DND-41 (cell line): ENCODE measurements around the gene PUSL1.

Experiments used
- ATAC-seq: fragments of 200-7000 bp; cut with Tn5 transposase; 3 replicates; pipeline ENCODE4 v1.9.1; 2021; ENCODE audit warnings: low read depth; ENCODE audit not compliant: insufficient read depth
- DNase-seq: peaks from one replicate; pipeline ENCODE4 v3.0.0-alpha.2; 2020
- H2AFZ ChIP-seq: 2 replicates; pipeline ENCODE4 v1.6.0; 2012; ENCODE audit warnings: low read depth, low read length
- H3K27ac ChIP-seq: 2 replicates; pipeline ENCODE4 v1.5.1; 2012; ENCODE audit warnings: low read length, inconsistent platforms
- H3K27me3 ChIP-seq: fragments of 200-600 bp; sonication (generic); 2 replicates; pipeline ENCODE4 v1.6.0; 2012; ENCODE audit warnings: low read length, mild to moderate bottlenecking, inconsistent platforms; ENCODE audit not compliant: insufficient read depth, poor library complexity
- H3K36me3 ChIP-seq: 2 replicates; pipeline ENCODE4 v1.5.1; 2012; ENCODE audit warnings: low read length, inconsistent platforms; ENCODE audit not compliant: insufficient read depth
- H3K4me1 ChIP-seq: 2 replicates; pipeline ENCODE4 v1.5.1; 2012; ENCODE audit warnings: mild to moderate bottlenecking, low read length; ENCODE audit not compliant: insufficient read depth
- H3K4me2 ChIP-seq: 2 replicates; pipeline ENCODE4 v1.6.0; 2012; ENCODE audit warnings: mild to moderate bottlenecking, moderate library complexity, low read length, inconsistent platforms; ENCODE audit not compliant: insufficient read depth
- H3K4me3 ChIP-seq, 2 experiments: fragments of 200-600 bp in 1 of 2; shearing (Covaris generic) in 1 of 2; 2 replicates each; pipeline ENCODE4 v1.5.1; 2012 to 2016; ENCODE audit warnings: inconsistent platforms in 2 of 2, low read length in 2 of 2, mild to moderate bottlenecking in 2 of 2, low read depth in 1 of 2, moderate library complexity in 1 of 2
- H3K79me2 ChIP-seq: 2 replicates; pipeline ENCODE4 v1.6.0; 2012; ENCODE audit warnings: low read length, inconsistent platforms; ENCODE audit not compliant: insufficient read depth
- H3K9ac ChIP-seq: 2 replicates; pipeline ENCODE4 v1.6.0; 2012; ENCODE audit warnings: low read depth, mild to moderate bottlenecking, inconsistent platforms, low read length, moderate library complexity
- H3K9me3 ChIP-seq: 2 replicates; pipeline ENCODE4 v1.5.1; 2012; ENCODE audit warnings: low read length, moderate library complexity, mild to moderate bottlenecking, inconsistent platforms; ENCODE audit not compliant: insufficient read depth, severe bottlenecking
- H4K20me1 ChIP-seq: 2 replicates; pipeline ENCODE4 v1.6.0; 2012; ENCODE audit warnings: low read length; ENCODE audit not compliant: insufficient read depth
- EZH2 ChIP-seq: IDR thresholded peaks from 3 replicates; pipeline ENCODE4 v1.6.1; 2012; ENCODE audit warnings: borderline replicate concordance, low read depth, mild to moderate bottlenecking, moderate library complexity, low read length, inconsistent platforms; ENCODE audit not compliant: severe bottlenecking
- TF ChIP-seq, protein P1 (sequence below): IDR thresholded peaks from 2 replicates; pipeline ENCODE4 v1.5.1; 2012; ENCODE audit warnings: borderline replicate concordance, low read length, moderate library complexity, mild to moderate bottlenecking; ENCODE audit not compliant: poor library complexity, severe bottlenecking; ENCODE audit errors: extremely low read depth

Gene PUSL1

DNA sequence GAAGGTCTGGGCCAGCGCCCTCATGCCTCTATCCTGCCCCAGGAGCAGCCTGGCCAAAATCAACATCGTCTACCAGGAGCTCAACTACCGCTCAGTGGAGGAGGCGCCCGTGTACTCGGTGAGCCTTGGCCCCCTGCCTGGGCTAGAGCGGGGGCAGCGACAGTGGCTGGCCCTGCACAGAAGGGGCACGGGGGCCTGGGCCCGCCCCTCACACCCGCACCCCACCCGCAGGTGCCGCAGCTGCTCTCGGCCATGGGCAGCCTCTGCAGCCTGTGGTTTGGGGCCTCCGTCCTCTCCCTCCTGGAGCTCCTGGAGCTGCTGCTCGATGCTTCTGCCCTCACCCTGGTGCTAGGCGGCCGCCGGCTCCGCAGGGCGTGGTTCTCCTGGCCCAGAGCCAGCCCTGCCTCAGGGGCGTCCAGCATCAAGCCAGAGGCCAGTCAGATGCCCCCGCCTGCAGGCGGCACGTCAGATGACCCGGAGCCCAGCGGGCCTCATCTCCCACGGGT, 17.3 kb upstream of the PUSL1 start:
- TF ChIP-seq, protein P1, sequence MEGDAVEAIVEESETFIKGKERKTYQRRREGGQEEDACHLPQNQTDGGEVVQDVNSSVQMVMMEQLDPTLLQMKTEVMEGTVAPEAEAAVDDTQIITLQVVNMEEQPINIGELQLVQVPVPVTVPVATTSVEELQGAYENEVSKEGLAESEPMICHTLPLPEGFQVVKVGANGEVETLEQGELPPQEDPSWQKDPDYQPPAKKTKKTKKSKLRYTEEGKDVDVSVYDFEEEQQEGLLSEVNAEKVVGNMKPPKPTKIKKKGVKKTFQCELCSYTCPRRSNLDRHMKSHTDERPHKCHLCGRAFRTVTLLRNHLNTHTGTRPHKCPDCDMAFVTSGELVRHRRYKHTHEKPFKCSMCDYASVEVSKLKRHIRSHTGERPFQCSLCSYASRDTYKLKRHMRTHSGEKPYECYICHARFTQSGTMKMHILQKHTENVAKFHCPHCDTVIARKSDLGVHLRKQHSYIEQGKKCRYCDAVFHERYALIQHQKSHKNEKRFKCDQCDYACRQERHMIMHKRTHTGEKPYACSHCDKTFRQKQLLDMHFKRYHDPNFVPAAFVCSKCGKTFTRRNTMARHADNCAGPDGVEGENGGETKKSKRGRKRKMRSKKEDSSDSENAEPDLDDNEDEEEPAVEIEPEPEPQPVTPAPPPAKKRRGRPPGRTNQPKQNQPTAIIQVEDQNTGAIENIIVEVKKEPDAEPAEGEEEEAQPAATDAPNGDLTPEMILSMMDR: no peak
- TF ChIP-seq EZH2: no peak
- H3K4me2 ChIP-seq: no peak overlapping the region

DNA sequence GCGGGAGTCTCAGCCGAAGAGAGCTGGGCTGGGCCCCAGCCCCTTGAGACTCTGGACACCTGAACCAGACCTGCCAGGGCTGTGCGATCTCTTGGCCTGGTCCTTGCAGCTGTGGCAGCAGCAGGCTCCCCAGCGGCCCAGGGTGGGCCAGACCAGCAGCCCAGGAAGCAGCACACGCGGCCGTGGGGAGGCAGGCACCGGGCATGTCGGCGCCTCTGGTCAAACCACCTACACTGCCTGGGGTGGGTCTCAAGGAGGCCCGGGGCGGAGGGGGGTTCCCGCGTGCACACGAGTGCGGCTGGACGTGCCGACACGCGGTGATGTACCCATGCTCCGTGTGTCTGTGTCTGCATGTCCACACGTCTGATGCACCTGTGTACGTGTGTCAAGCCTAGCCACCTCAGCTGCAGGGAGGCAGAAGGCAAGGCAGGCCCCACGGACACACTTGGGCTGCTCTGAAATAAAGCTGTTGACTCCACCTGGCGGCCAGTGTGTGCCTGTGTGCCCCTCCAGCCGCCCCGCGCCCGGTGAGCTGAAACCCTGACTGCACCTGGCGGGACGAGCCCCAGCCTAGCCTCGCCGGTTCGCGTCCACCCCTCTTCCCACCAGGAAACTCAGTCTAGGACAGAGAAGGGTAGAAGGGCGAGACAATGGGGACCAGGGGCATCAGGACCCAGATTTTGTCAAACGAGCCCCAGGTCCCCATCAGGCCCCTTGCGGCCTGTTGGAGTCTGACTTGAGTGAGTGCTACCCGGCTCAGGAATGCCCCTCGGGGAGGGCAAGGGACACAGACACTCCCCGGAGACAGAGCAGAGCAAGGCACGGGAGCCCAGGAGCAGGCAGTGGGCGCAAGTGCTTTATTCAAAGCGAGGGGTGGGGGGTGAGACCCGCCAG, 16.6 kb upstream of the PUSL1 start:
- peaks cover 6% of the 10 kb centered on the region for H4K20me1 ChIP-seq
- ATAC-seq (peak; percentile 68), DNase-seq (peak; percentile 47)
- H3K27me3 ChIP-seq: no peaks in the 10 kb centered on the region
- no peak overlapping the region for H3K27ac ChIP-seq
- no peak overlapping the region for H3K4me3 ChIP-seq
- TF ChIP-seq, protein P1: peak; percentile 47
- TF ChIP-seq EZH2: no peak
- H3K4me1 ChIP-seq: no peaks in the 10 kb centered on the region
- no peak overlapping the region for H2AFZ ChIP-seq
- no peaks in the 10 kb centered on the region for H3K9me3 ChIP-seq
- no peak overlapping the region for H3K9ac ChIP-seq
- no peak overlapping the region for H3K4me2 ChIP-seq
- no peaks in the 10 kb centered on the region for H3K79me2 ChIP-seq
- peaks cover 6% of the 10 kb centered on the region; the same call in 1 of the 2 replicates for H3K36me3 ChIP-seq

More for the DNA sequence above, 17.3 kb upstream of the PUSL1 start:
- Histone ChIP-seq H3K9ac (no peak overlapping the region), H3K36me3 (peaks cover 3% of the 10 kb centered on the region; the same call in 1 of the 2 replicates), H3K4me3 (no peak overlapping the region), H2AFZ (no peak overlapping the region), H4K20me1 (peaks cover 4% of the 10 kb centered on the region; the same call in 1 of the 2 replicates), H3K27me3 (no peaks in the 10 kb centered on the region), H3K4me1 (no peaks in the 10 kb centered on the region), H3K79me2 (no peaks in the 10 kb centered on the region), H3K9me3 (no peaks in the 10 kb centered on the region), H3K27ac (no peak overlapping the region)
- DNase-seq (no peak), ATAC-seq (no peak)

DNA sequence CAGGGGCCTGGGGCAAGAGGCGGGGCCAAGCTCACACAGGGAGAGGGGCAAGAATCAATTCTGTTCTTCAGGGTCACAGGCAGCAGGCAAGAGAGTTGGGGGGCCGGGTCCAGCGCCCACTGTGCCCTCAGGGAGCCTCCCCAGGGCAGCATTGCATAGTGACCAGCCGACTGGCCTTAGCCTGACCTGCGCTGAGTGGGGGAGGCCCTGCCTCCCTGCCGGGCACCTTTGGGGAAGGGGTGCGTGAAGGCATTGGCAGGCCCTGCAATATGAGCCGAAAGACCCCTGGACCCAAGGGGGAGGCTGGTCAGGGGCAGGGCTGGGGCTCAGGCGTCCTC, 16.0 kb upstream of the PUSL1 start:
- H3K9ac ChIP-seq: no peak overlapping the region
- H3K27me3 ChIP-seq: no peaks in the 10 kb centered on the region
- ATAC-seq (peak; percentile 8; the same call in 1 of the 3 replicates), DNase-seq (no peak)
- no peaks in the 10 kb centered on the region for H3K9me3 ChIP-seq
- no peak for TF ChIP-seq EZH2
- H3K79me2 ChIP-seq: no peaks in the 10 kb centered on the region
- H4K20me1 ChIP-seq: peaks cover 8% of the 10 kb centered on the region
- H3K27ac ChIP-seq: no peak overlapping the region
- no peak overlapping the region for H3K4me3 ChIP-seq
- no peak overlapping the region for H2AFZ ChIP-seq
- H3K4me1 ChIP-seq: no peaks in the 10 kb centered on the region
- H3K36me3 ChIP-seq: peaks cover 8% of the 10 kb centered on the region; the same call in 1 of the 2 replicates
- H3K4me2 ChIP-seq: no peak overlapping the region

DNA sequence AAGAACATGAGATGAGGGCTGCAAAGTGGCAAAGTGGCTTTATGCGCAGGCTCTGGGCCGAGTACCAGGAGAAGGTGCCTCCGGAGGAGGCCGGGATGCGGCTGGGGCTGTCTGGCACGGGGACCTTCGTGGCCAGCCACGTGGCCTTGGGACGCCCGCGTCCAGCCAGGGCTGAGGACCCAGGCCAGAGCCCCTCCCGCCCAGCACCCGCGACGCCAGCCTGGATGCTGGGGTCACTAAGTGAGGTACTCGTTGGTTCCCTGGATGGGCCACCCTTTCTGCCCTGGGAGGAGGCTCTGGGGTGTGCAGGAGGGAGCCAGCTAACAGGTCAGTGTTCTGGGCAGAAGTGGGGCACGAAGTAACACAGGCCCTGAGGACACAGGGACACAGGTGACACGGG, 15.5 kb upstream of the PUSL1 start:
- TF ChIP-seq, protein P1: no peak
- TF ChIP-seq EZH2: no peak
- H4K20me1 ChIP-seq: peaks cover 11% of the 10 kb centered on the region
- DNase-seq: no peak

More for the DNA sequence above, 15.5 kb upstream of the PUSL1 start:
- Histone ChIP-seq H2AFZ (no peak overlapping the region), H3K4me1 (no peaks in the 10 kb centered on the region), H3K4me2 (no peak overlapping the region), H3K27me3 (no peaks in the 10 kb centered on the region), H3K4me3 (no peak overlapping the region), H3K27ac (no peak overlapping the region), H3K9ac (no peak overlapping the region), H3K79me2 (no peaks in the 10 kb centered on the region), H3K9me3 (no peaks in the 10 kb centered on the region), H3K36me3 (peaks cover 10% of the 10 kb centered on the region; the same call in 1 of the 2 replicates)
- no peak for ATAC-seq
